ENCODE results near the gene PDLIM5.
A peak's percentile ranks its signal among the peaks of the same experiment; 100 is the strongest.

The PDLIM5 gene

DNA sequence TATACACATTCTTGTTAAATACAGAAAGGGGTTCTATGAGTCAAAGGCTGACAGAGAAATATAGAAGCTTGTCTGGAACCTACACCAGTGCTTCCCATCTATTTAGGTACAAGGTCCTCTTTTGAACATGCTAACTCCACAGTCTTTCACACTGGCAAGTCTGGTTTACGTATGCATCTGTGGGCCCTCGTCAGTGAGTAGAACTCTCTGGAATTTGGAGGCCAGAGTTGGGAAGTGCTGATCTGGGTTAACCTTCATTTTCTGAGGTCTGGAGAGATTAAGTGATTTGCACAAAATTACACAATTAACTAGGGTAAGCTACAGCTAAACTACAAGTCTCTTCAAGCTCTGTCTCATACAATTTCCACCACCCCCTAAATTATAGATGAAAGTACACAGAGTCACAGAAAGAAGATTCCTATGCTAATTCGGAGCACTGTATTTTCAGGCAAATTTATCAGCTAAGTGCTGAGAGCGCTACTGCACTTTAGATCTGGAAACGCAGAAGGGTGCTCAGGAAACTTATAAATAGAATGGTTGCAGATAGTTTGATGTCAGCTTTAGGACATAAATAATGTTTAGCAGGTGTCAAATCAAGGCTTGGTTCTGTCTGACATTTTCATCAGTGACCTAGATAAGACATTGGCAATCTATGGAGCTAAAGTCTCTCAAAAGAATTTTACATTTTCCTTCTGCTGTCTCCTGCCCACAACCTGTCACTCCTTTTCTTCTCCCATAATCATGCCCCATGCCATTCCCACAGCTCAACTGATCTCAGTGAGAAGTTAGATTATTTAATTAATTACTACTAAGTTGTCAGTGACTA, 43.0 kb upstream of the PDLIM5 start:
- no peak overlapping the region for H2AK5ac ChIP-seq (ENCODE audit: low read length)
- no peak overlapping the region for H3K23ac ChIP-seq (ENCODE audit: low read length)
- no peak overlapping the region for H2BK15ac ChIP-seq (replicated peaks; ENCODE audit: low read depth)
- no peak overlapping the region for H4K8ac ChIP-seq (ENCODE audit: low read depth, low read length)
- no peak overlapping the region for H3K4me3 ChIP-seq (ENCODE audit: low read length)
- H3K36me3 ChIP-seq (ENCODE audit: control insufficient read depth, insufficient read depth, low read length): no peaks in the 10 kb centered on the region
- no peak overlapping the region for H3K27ac ChIP-seq (ENCODE audit: low read depth, low read length)
- peaks cover 2% of the 10 kb centered on the region for H3K4me1 ChIP-seq (ENCODE audit: control insufficient read depth, low read depth, low read length)
- no peak overlapping the region for H3K4ac ChIP-seq (ENCODE audit: low read depth, low read length)
- no peaks in the 10 kb centered on the region for H3K79me1 ChIP-seq (ENCODE audit: low read length)
- no peak overlapping the region for H3K18ac ChIP-seq (ENCODE audit: low read length)
- H2BK120ac ChIP-seq (ENCODE audit: low read depth, low read length): no peak overlapping the region
- H3K9ac ChIP-seq (ENCODE audit: low read length): no peak overlapping the region
- no peak overlapping the region for H3K56ac ChIP-seq (ENCODE audit: low read length)
- no peak overlapping the region for H4K5ac ChIP-seq (ENCODE audit: low read length)
- WGBS (ENCODE audit: extremely low coverage, insufficient coverage, low lambda C conversion rate): no CpG with 5 or more reads among the region's 5 CpGs
- peak; percentile 58 for DNase-seq
- H2BK5ac ChIP-seq (ENCODE audit: low read length): no peak overlapping the region
- H3K27me3 ChIP-seq (ENCODE audit: insufficient read depth, low read length, poor library complexity): no peaks in the 10 kb centered on the region
- H3K79me2 ChIP-seq (ENCODE audit: control insufficient read depth, insufficient read depth, low read length): no peaks in the 10 kb centered on the region
- H3K4me2 ChIP-seq (ENCODE audit: low read length): no peak overlapping the region

DNA sequence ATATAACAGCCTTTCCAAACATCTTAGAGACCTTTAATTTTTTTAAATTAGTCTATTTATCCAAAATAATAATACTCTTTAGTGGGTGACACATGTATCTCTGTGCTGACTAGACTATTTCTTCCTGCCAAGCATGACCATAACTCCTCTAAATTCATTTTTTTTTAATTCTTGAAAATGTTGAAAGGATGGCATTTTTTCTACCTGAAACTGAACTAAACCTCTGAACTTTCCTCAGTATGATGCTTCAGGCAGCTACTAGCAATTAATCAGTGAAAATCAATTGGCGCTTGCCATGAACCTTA, 42.4 kb upstream of the PDLIM5 start:
- Histone ChIP-seq H3K18ac (ENCODE audit: low read length) (no peak overlapping the region), H3K4me2 (ENCODE audit: low read length) (no peak overlapping the region), H2BK5ac (ENCODE audit: low read length) (no peak overlapping the region), H3K27me3 (ENCODE audit: insufficient read depth, low read length, poor library complexity) (no peaks in the 10 kb centered on the region), H3K79me1 (ENCODE audit: low read length) (no peaks in the 10 kb centered on the region), H3K9ac (ENCODE audit: low read length) (no peak overlapping the region), H3K36me3 (ENCODE audit: control insufficient read depth, insufficient read depth, low read length) (no peaks in the 10 kb centered on the region), H2BK15ac (replicated peaks; ENCODE audit: low read depth) (no peak overlapping the region), H2AK5ac (ENCODE audit: low read length) (no peak overlapping the region), H4K8ac (ENCODE audit: low read depth, low read length) (no peak overlapping the region), H4K5ac (ENCODE audit: low read length) (no peak overlapping the region), H3K79me2 (ENCODE audit: control insufficient read depth, insufficient read depth, low read length) (no peaks in the 10 kb centered on the region), H3K4me3 (ENCODE audit: low read length) (no peak overlapping the region), H2BK120ac (ENCODE audit: low read depth, low read length) (no peak overlapping the region), H3K4me1 (ENCODE audit: control insufficient read depth, low read depth, low read length) (peaks cover 2% of the 10 kb centered on the region), H3K56ac (ENCODE audit: low read length) (no peak overlapping the region), H3K4ac (ENCODE audit: low read depth, low read length) (no peak overlapping the region), H3K23ac (ENCODE audit: low read length) (no peak overlapping the region), H3K27ac (ENCODE audit: low read depth, low read length) (no peak overlapping the region)
- no peak for DNase-seq
- WGBS (ENCODE audit: extremely low coverage, insufficient coverage, low lambda C conversion rate): no CpG with 5 or more reads among the region's 1 CpG

DNA sequence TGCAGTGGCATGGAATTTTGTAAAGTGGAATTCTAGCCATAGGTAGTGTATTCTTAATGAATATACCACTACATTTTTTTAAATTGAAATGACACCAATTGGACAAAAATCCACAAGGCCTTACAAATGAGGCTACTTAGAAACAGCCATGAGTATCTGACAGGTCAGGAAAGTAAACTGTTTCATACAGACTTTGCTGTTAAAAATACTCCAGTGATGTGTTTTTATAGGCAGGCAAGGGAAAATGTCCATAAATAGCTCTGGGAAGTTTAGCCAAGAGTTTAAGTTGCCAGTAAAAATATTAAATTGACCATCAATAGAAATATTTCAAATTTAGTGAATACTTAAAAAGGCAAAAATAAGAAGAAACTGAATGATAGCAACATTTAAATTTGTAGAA, 41.8 kb upstream of the PDLIM5 start:
- H3K79me2 ChIP-seq (ENCODE audit: control insufficient read depth, insufficient read depth, low read length): no peaks in the 10 kb centered on the region
- H4K5ac ChIP-seq (ENCODE audit: low read length): no peak overlapping the region
- no peak overlapping the region for H2BK5ac ChIP-seq (ENCODE audit: low read length)
- H3K79me1 ChIP-seq (ENCODE audit: low read length): no peaks in the 10 kb centered on the region
- no peak overlapping the region for H3K4ac ChIP-seq (ENCODE audit: low read depth, low read length)
- no peak for DNase-seq
- H4K8ac ChIP-seq (ENCODE audit: low read depth, low read length): no peak overlapping the region
- H3K56ac ChIP-seq (ENCODE audit: low read length): no peak overlapping the region
- no peak overlapping the region for H3K23ac ChIP-seq (ENCODE audit: low read length)
- no peak overlapping the region for H2BK15ac ChIP-seq (replicated peaks; ENCODE audit: low read depth)
- no peaks in the 10 kb centered on the region for H3K27me3 ChIP-seq (ENCODE audit: insufficient read depth, low read length, poor library complexity)
- H2AK5ac ChIP-seq (ENCODE audit: low read length): no peak overlapping the region
- H3K9ac ChIP-seq (ENCODE audit: low read length): no peak overlapping the region
- H3K27ac ChIP-seq (ENCODE audit: low read depth, low read length): no peak overlapping the region
- H3K18ac ChIP-seq (ENCODE audit: low read length): no peak overlapping the region
- H3K4me1 ChIP-seq (ENCODE audit: control insufficient read depth, low read depth, low read length): peaks cover 2% of the 10 kb centered on the region
- H2BK120ac ChIP-seq (ENCODE audit: low read depth, low read length): no peak overlapping the region
- H3K4me3 ChIP-seq (ENCODE audit: low read length): no peak overlapping the region
- no peak overlapping the region for H3K4me2 ChIP-seq (ENCODE audit: low read length)
- H3K36me3 ChIP-seq (ENCODE audit: control insufficient read depth, insufficient read depth, low read length): no peaks in the 10 kb centered on the region

DNA sequence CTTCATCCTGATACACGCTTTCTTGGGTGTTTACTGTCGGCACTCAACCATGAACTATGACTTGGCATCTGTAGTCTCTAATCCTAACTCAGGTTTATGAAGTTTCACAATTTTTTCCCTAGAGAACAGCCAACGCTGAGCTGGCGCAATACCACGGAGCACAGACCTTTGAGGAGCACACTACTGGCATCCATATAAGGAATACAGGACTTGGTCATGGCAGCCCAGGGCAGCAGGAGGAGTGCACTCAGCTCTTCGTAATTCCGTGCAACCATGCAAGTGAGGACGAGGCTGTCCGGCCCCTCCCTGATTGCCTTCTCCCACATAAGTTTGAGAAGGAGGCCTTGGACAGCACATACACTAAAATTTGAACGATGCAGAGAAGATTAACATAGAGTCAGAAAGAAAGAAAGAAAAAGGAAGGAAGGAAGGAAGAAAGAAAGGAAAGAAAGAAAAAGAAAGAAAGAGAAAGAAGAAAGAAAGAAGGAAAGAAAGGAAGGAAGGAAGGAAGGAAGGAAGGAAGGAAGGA, 41.0 kb upstream of the PDLIM5 start:
- WGBS (ENCODE audit: extremely low coverage, insufficient coverage, low lambda C conversion rate): no CpG with 5 or more reads among the region's 10 CpGs
- H3K4me1 ChIP-seq (ENCODE audit: control insufficient read depth, low read depth, low read length): peaks cover 2% of the 10 kb centered on the region
- H3K9ac ChIP-seq (ENCODE audit: low read length): no peak overlapping the region
- H2BK5ac ChIP-seq (ENCODE audit: low read length): no peak overlapping the region
- no peak overlapping the region for H2BK120ac ChIP-seq (ENCODE audit: low read depth, low read length)
- H3K56ac ChIP-seq (ENCODE audit: low read length): no peak overlapping the region
- H3K4me2 ChIP-seq (ENCODE audit: low read length): no peak overlapping the region
- H2AK5ac ChIP-seq (ENCODE audit: low read length): no peak overlapping the region
- H3K23ac ChIP-seq (ENCODE audit: low read length): no peak overlapping the region
- no peaks in the 10 kb centered on the region for H3K27me3 ChIP-seq (ENCODE audit: insufficient read depth, low read length, poor library complexity)
- H3K18ac ChIP-seq (ENCODE audit: low read length): no peak overlapping the region
- no peak overlapping the region for H3K4me3 ChIP-seq (ENCODE audit: low read length)
- no peaks in the 10 kb centered on the region for H3K79me1 ChIP-seq (ENCODE audit: low read length)
- no peak overlapping the region for H4K5ac ChIP-seq (ENCODE audit: low read length)
- H3K36me3 ChIP-seq (ENCODE audit: control insufficient read depth, insufficient read depth, low read length): no peaks in the 10 kb centered on the region
- DNase-seq: no peak
- no peak overlapping the region for H3K27ac ChIP-seq (ENCODE audit: low read depth, low read length)
- H3K79me2 ChIP-seq (ENCODE audit: control insufficient read depth, insufficient read depth, low read length): no peaks in the 10 kb centered on the region
- H2BK15ac ChIP-seq (replicated peaks; ENCODE audit: low read depth): no peak overlapping the region
- no peak overlapping the region for H4K8ac ChIP-seq (ENCODE audit: low read depth, low read length)
- no peak overlapping the region for H3K4ac ChIP-seq (ENCODE audit: low read depth, low read length)

DNA sequence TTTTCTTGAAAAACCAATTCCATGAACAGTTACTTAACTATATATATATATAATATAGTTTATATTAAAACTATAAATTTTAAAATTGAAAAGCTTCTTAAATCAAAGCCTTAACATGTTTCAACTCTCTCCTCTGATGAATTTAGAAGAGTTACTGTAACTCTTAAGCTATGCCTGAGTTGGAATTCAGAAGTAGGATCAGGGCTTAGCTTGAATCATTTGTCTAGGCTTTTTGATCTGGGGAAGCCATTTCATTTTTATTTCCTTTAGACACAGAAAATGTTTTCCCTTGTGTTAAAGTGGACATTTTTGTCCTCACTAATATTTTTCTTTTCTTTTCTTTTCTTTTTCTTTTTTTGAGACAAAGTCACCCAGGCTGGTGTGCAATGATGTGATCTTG, 40.4 kb upstream of the PDLIM5 start:
- Histone ChIP-seq H3K4me3 (ENCODE audit: low read length) (no peak overlapping the region), H3K18ac (ENCODE audit: low read length) (no peak overlapping the region), H4K5ac (ENCODE audit: low read length) (no peak overlapping the region), H3K4me1 (ENCODE audit: control insufficient read depth, low read depth, low read length) (peaks cover 2% of the 10 kb centered on the region), H2BK120ac (ENCODE audit: low read depth, low read length) (no peak overlapping the region), H3K4ac (ENCODE audit: low read depth, low read length) (no peak overlapping the region), H3K4me2 (ENCODE audit: low read length) (no peak overlapping the region), H2AK5ac (ENCODE audit: low read length) (no peak overlapping the region), H3K27me3 (ENCODE audit: insufficient read depth, low read length, poor library complexity) (no peaks in the 10 kb centered on the region), H3K9ac (ENCODE audit: low read length) (no peak overlapping the region), H3K27ac (ENCODE audit: low read depth, low read length) (no peak overlapping the region), H3K23ac (ENCODE audit: low read length) (no peak overlapping the region), H2BK5ac (ENCODE audit: low read length) (no peak overlapping the region), H3K56ac (ENCODE audit: low read length) (no peak overlapping the region), H3K36me3 (ENCODE audit: control insufficient read depth, insufficient read depth, low read length) (no peaks in the 10 kb centered on the region), H3K79me2 (ENCODE audit: control insufficient read depth, insufficient read depth, low read length) (no peaks in the 10 kb centered on the region), H4K8ac (ENCODE audit: low read depth, low read length) (no peak overlapping the region), H3K79me1 (ENCODE audit: low read length) (no peaks in the 10 kb centered on the region), H2BK15ac (replicated peaks; ENCODE audit: low read depth) (no peak overlapping the region)
- no peak for DNase-seq

DNA sequence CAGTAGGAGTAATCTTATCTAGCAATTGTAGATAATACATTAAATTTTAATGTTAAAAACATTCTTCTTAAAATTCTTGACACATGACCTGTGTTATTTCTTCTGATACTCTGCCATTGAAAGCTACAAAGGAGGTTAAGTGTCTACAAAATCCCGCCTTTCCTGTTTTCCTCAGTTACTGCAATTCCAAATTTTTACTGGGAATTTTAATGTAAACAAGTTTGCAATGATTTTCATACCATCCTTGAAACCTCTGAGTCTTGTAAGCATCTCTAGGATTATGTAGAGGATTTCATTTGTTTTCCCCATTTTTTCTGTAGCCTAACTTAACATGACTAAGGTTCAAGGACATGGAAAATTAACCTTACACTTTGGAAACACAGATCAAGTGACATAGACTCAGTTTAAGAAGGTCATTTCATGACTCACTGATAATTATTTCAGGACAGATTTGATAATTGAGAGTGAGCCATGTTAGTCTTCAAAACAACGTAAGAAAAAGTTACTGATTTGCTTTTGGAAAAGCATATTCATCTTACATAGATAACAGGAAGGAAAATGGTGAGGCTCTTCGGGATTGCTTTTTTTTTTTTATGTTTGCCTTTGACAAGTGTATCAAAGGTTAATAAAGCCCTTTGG, 39.6 kb upstream of the PDLIM5 start:
- no peak overlapping the region for H3K4me3 ChIP-seq (ENCODE audit: low read length)

More for the DNA sequence above, 39.6 kb upstream of the PDLIM5 start:
- Histone ChIP-seq H3K18ac (ENCODE audit: low read length) (peak overlapping the region; percentile 39), H3K4me2 (ENCODE audit: low read length) (no peak overlapping the region), H4K8ac (ENCODE audit: low read depth, low read length) (no peak overlapping the region), H2BK120ac (ENCODE audit: low read depth, low read length) (no peak overlapping the region), H3K79me1 (ENCODE audit: low read length) (no peaks in the 10 kb centered on the region), H4K5ac (ENCODE audit: low read length) (no peak overlapping the region), H3K23ac (ENCODE audit: low read length) (no peak overlapping the region), H3K4ac (ENCODE audit: low read depth, low read length) (no peak overlapping the region), H3K27me3 (ENCODE audit: insufficient read depth, low read length, poor library complexity) (no peaks in the 10 kb centered on the region), H2BK5ac (ENCODE audit: low read length) (no peak overlapping the region), H3K56ac (ENCODE audit: low read length) (no peak overlapping the region), H2BK15ac (replicated peaks; ENCODE audit: low read depth) (no peak overlapping the region), H3K36me3 (ENCODE audit: control insufficient read depth, insufficient read depth, low read length) (no peaks in the 10 kb centered on the region), H3K4me1 (ENCODE audit: control insufficient read depth, low read depth, low read length) (peaks cover 2% of the 10 kb centered on the region), H3K79me2 (ENCODE audit: control insufficient read depth, insufficient read depth, low read length) (no peaks in the 10 kb centered on the region), H3K27ac (ENCODE audit: low read depth, low read length) (no peak overlapping the region), H2AK5ac (ENCODE audit: low read length) (no peak overlapping the region), H3K9ac (ENCODE audit: low read length) (no peak overlapping the region)
- no CpG with 5 or more reads among the region's 3 CpGs for WGBS (ENCODE audit: extremely low coverage, insufficient coverage, low lambda C conversion rate)
- DNase-seq: no peak
